Left cardiac atrium (tissue), 4 donors: ENCODE measurements around the gene GDAP2. TPM values are rescaled to one million over a fixed set of nuclear protein-coding genes. Genes with fewer than 3 reads are reported as not detected.
"Not testable (repeated sequence)": the region's sequence is repeated elsewhere in the genome, so short reads cannot be mapped to it uniquely, and the experiment has no call there.

Experiments
- ATAC-seq, 2 donors: fragments of 200-7000 bp; cut with Tn5 transposase; one replicate each; pipeline ENCODE4 v1.9.1; 2020; ENCODE audit warnings: mild to moderate bottlenecking in 2 of 2, moderate library complexity in 2 of 2
- DNase-seq: peaks from one replicate; pipeline ENCODE4 v3.0.0-alpha.2; 2020
- intact Hi-C, 2 donors: fragments of 100-400 bp; cut with DNase I; formaldehyde crosslinking; loops; one replicate each; pipeline versions ENCODE4 v1.14.1 to v1.15.1; 2022 to 2023
- long read RNA-seq: library from polyadenylated mRNA; unstranded; transcript quantifications from one replicate; pipeline ENCODE4 v2.0.0, GENCODE V29; 2021
- total RNA-seq, 2 donors: library from RNA; stranded (reverse); fragmentation: NEBNext Ultra II Directional; extraction: Animal tissue kit (Norgen Biotek cat#: 25700); gene quantifications; one replicate each; pipeline ENCODE4 v1.2.1, GENCODE V29; 2021
- donor health status: DM: no; HTN: yes; CAD: no.
- donor health status: DM: no; HTN: yes; CAD: no; lungs with severe emphysema.
- donor health status: DM: yes; HTN: yes; CAD: no.
- donor health status: Dilated cardiomyopathy.

GDAP2 gene, protein sequence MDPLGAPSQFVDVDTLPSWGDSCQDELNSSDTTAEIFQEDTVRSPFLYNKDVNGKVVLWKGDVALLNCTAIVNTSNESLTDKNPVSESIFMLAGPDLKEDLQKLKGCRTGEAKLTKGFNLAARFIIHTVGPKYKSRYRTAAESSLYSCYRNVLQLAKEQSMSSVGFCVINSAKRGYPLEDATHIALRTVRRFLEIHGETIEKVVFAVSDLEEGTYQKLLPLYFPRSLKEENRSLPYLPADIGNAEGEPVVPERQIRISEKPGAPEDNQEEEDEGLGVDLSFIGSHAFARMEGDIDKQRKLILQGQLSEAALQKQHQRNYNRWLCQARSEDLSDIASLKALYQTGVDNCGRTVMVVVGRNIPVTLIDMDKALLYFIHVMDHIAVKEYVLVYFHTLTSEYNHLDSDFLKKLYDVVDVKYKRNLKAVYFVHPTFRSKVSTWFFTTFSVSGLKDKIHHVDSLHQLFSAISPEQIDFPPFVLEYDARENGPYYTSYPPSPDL
- total RNA-seq = 10 to 100 TPM; 16.4 to 20.0 TPM
- long read RNA-seq, full-length matches to known transcripts = 2 of 3 reads
- long read RNA-seq, partial matches to known transcripts = 0 of 3 reads
- long read RNA-seq, other reads (novel, unspliced or antisense) = 1 of 3 reads

GRCh38 chr1:117929343-117930172 lies at the start of gene GDAP2, which contains the start of gene WDR3:
TSS of gene GDAP2 (minus strand) at chr1:117929621. CDS start at chr1:117920357, 9,264 bp downstream.
TSS of gene WDR3 (plus strand) at chr1:117929739. CDS start at chr1:117933320, 3,581 bp downstream.
- peak; percentile 98 for DNase-seq
- ATAC-seq = peak; percentile 99
- intact Hi-C loops = no loop called here

GRCh38 chr1:117976381-117976780 lies 47.0 kb upstream of the GDAP2 start:
- intact Hi-C loops = no loop called here
- no peak for DNase-seq
- no peak for ATAC-seq

- DNase-seq (no peak), ATAC-seq (no peak)
- intact Hi-C loops = no loop called here
Observed at GRCh38 chr1:117971777-117972176, 42.4 kb upstream of the GDAP2 start.

- intact Hi-C loops = no loop called here
- ATAC-seq (no peak), DNase-seq (no peak)
Observed at GRCh38 chr1:117970252-117970651, 40.8 kb upstream of the GDAP2 start.

- ATAC-seq (peak in 1 of 2 donors; percentile 18), DNase-seq (no peak)
- intact Hi-C loops = no loop called here
Observed at GRCh38 chr1:117967881-117968280, 38.5 kb upstream of the GDAP2 start.

GRCh38 chr1:117967477-117967876 lies 38.1 kb upstream of the GDAP2 start:
- no peak for DNase-seq
- ATAC-seq = no peak
- intact Hi-C loops = no loop called here

GRCh38 chr1:117964290-117965038 lies 35.0 kb upstream of the GDAP2 start:
- ATAC-seq (no peak), DNase-seq (no peak)
- intact Hi-C loops = no loop called here

DNA sequence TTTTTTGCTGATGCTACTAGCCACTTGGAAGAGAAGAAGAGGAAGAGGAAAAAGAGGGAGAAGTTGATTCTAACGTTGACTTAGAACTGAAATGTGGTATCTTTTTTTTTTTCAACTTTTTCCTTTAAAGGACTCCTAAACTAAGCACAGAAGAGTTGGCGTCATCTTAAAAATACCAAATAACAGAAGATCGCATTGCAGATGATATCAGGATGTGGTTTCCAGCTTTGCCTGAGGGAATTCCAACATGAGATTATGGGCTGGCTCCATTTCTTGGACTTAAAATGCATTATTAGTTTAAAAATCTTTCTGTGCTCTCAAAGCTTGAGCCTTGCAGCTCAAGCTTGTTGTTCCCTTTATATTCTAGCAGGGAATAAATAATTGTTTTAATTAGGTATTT lies 29.9 kb upstream of the GDAP2 start:
- DNase-seq = no peak
- no peak for ATAC-seq
- intact Hi-C loops = no loop called here

DNA sequence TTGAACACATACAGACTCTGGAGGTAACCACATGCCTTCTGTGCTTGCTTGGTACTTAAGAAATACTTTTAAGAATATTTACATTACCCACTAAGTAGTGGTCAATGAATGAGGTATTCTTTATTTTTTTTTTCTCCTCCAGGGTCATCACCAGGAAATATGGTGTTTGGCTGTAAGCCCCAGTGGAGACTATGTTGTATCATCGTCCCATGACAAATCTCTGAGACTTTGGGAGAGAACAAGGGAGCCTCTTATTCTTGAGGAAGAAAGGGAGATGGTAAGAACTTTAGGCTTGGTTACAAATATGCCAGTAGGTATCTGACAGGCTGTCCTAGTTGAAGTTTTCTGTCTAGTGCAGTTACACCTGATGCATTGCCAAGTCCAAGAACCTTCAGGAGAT lies 23.0 kb upstream of the GDAP2 start:
- intact Hi-C loops = no loop called here
- ATAC-seq (no peak), DNase-seq (no peak)

- ATAC-seq (no peak), DNase-seq (no peak)
Observed at GRCh38 chr1:117942293-117942692, 12.9 kb upstream of the GDAP2 start.

GRCh38 chr1:117933769-117934168 lies 4.3 kb upstream of the GDAP2 start:
- intact Hi-C loops = no loop called here
- no peak for ATAC-seq
- no peak for DNase-seq

More at GRCh38 chr1:117942293-117942692, 12.9 kb upstream of the GDAP2 start:
- intact Hi-C loops = no loop called here

- intact Hi-C loops = no loop called here
- no peak for DNase-seq
- no peak for ATAC-seq
Observed at GRCh38 chr1:117932576-117932975, 3.2 kb upstream of the GDAP2 start.

- ATAC-seq (no peak), DNase-seq (no peak)
- intact Hi-C loops = no loop called here
Observed at GRCh38 chr1:117930484-117930883, 1.1 kb upstream of the GDAP2 start.

DNA sequence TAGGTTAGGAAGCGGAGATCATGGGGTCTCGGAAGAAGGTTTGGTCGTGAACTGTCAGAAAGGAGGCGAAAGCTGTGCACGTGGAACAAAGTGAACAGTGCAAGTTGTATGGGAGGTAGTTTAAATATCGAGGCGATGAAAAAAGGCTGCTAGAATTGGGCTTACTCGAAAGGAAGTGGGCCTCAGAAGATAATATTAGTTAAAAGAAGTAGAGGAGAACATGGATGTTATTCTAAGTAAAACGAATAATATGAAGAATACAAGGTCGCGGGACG lies 689 bp upstream of the GDAP2 start:
- ATAC-seq = no peak
- DNase-seq = no peak
- intact Hi-C loops = no loop called here

GRCh38 chr1:117928881-117929342 lies 509 bp downstream of the GDAP2 start:
- peak; percentile 55 for DNase-seq
- ATAC-seq = peak; percentile 71 to 81
- intact Hi-C loops = no loop called here

DNA sequence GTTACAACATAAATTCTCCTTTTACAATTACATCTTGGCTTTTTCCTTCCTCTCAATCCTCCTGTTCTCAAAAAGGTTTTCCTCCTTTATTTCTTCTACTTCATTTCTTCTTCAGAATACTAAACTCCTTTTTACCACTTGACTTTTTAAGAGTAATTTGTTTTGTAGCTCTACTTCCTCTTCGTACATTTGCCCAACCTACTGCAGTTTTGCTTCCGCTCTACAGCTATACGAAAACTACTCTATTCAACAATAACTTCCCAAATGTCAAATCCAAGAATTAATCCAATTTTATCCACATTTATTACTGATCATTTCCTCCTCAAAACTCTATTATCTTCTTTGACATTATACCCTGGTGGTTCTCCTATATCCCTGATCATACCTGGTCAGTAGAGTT lies 3.4 kb downstream of the GDAP2 start:
- ATAC-seq (no peak), DNase-seq (no peak)
- intact Hi-C loops = no loop called here

- intact Hi-C loops, DNase-seq, ATAC-seq: not testable (repeated sequence)
Observed at GRCh38 chr1:117922717-117923116, 6.7 kb downstream of the GDAP2 start.

DNA sequence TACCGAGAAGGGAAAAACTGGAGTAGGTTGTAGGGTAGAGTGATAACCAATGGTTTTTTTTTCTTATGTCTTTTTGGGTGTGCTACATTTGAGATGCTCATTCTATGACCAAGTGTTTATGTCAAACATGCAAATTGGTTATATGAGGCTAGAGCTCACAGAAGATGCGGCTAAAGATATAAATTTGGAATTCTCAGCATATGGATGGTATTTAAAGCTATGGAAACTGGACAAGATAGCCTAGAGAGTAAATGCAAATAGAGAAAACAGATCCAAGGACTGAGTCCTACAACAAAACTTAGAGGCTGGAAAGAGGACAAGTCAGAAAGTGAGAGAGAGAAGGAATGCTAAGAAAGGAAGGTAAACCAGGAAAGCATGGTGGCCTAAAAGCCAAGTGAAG lies 7.4 kb downstream of the GDAP2 start:
- intact Hi-C loops = no loop called here
- DNase-seq = no peak
- ATAC-seq = no peak

GRCh38 chr1:117919376-117919775 lies 10.0 kb downstream of the GDAP2 start:
- no peak for ATAC-seq
- intact Hi-C loops = no loop called here
- DNase-seq = no peak
